ENCODE results near the gene VCY.
"Not testable (repeated sequence)": the region's sequence is repeated elsewhere in the genome, so short reads cannot be mapped to it uniquely, and the experiment has no call there.

The VCY gene

DNA sequence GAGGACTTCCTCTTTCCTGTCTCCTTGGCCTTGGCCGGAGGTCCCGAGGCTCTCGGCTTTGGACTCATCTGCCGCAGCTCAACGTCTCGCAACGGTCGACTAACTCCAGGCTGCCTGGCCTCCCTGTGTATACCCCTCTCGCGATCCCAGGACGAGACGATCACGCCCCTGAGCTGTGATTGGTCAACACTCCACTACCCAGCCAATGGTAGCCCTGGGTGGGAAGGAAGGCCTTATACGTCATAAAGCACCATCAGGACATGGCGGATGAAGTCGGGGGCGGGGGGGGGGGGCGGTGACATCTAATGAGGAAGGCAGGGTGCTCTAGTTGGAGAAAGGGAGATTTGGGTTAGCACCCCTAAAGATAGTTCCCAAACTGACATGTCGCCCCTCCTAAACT, at the start of gene VCY:
Gene VCY, minus strand, starts transcription at position 101 of the 400 bp plus-strand sequence. Its CDS starts 33 bp downstream, at position 68.
- not testable (repeated sequence) for DNase-seq

DNA sequence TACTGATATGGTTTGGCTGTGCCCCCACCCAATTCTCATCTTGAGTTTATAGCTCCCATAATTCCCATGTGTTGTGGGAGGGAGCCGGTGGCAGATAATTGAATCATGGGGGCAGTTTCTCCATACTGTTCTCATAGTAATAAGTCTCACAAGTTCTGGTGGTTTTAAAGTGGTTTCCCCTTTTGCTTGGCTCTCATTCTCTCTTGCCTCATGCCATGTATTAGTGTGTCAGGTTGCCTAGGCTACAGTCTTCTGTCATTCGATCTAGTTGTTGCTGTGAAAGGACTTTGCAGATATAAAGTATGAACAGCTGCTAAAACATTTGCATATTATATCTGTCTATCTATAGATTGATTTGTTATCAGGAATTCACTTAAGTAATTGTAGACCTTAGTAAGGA, 44.1 kb upstream of the VCY start:
- not testable (repeated sequence) for DNase-seq

DNA sequence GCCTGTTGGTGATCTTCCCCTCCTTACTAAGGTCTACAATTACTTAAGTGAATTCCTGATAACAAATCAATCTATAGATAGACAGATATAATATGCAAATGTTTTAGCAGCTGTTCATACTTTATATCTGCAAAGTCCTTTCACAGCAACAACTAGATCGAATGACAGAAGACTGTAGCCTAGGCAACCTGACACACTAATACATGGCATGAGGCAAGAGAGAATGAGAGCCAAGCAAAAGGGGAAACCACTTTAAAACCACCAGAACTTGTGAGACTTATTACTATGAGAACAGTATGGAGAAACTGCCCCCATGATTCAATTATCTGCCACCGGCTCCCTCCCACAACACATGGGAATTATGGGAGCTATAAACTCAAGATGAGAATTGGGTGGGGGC, 25.6 kb upstream of the VCY start:
- not testable (repeated sequence) for DNase-seq

DNA sequence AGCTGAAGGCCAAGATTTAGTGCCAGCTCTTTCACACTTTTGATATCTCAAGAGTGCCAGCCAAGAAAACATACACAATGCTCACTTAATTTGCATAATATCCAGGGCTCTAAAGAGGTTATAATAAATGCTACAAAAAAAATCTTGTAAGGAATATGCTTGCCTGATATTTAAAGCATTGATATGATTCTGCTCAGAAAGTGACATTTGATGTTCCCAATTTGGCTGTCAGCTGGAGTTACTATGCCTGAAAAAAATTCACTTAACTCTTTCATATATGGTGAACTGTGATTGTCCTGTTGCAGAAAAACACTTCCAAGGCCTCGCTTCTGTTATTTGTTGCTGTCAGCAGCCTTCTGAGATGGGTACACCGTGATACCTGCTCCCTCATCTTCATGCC, 43.9 kb downstream of the VCY start:
- not testable (repeated sequence) for DNase-seq

All from NCI-H510A (cell line).